SU-DHL-6 (cell line): ENCODE results near the gene AGTR1.

ENCODE experiments used
- CTCF ChIP-seq: fragments of 200-600 bp; sonication (generic); IDR thresholded peaks from one replicate; pipeline ENCODE4 v1.5.1; 2017; ENCODE audit warnings: antibody characterized with exemption, mild to moderate bottlenecking, low read length, moderate library complexity; ENCODE audit not compliant: insufficient read depth, poor library complexity, severe bottlenecking
- EZH2phosphoT487 ChIP-seq: fragments of 200-600 bp; sonication (generic), shearing (Covaris generic); conservative IDR thresholded peaks from 2 replicates; pipeline ENCODE4 v1.6.1; 2018; ENCODE audit warnings: mild to moderate bottlenecking, antibody characterized with exemption, low read length, moderate library complexity, mixed read lengths

DNA sequence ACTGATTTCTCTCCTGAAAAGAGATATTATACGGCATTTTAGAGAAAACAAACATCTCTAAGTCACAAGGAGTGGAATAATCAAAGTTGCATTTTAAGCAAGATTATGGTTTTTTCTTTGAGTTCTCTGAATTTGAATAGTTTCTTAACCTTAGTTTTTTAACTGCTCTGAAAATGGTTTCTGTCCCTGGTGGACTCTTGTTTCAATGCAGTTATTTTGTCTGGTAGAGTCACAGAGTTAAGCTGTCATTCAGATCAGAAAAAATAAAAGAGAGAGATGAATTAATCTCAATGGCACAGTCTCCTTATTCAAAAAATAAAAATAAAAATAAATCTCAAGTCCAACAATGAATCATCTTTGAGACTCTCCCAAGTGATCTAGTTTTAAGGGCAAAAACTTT, 19.0 kb downstream of the AGTR1 start:
- no peak for TF ChIP-seq CTCF
- TF ChIP-seq EZH2phosphoT487 = no peak
